GM23338 (cell line): Measurements from ENCODE around the gene WDR12.

Experiments
- CREB1 ChIP-seq: fragments of 250-450 bp; sonication (Bioruptor Pico); IDR thresholded peaks from 2 replicates; pipeline ENCODE4 v1.5.0; 2020; ENCODE audit warnings: low read depth, mild to moderate bottlenecking, moderate library complexity
- EZH2 ChIP-seq: fragments of 200-600 bp; sonication (generic); IDR thresholded peaks from one replicate; pipeline ENCODE4 v1.8.0; 2017; ENCODE audit warnings: antibody characterized with exemption, mild to moderate bottlenecking, low read depth; ENCODE audit not compliant: unreplicated experiment
- EZH2phosphoT487 ChIP-seq: fragments of 200-600 bp; sonication (generic); IDR thresholded peaks from one replicate; pipeline ENCODE4 v1.8.1; 2018; ENCODE audit warnings: antibody characterized with exemption; ENCODE audit not compliant: unreplicated experiment
- POLR2AphosphoS5 ChIP-seq: IDR thresholded peaks from 2 replicates; pipeline ENCODE4 v1.6.1; 2016; ENCODE audit warnings: antibody characterized with exemption, low read depth
- STAT1 ChIP-seq: IDR thresholded peaks from one replicate; pipeline ENCODE4 v1.6.1; 2016; ENCODE audit warnings: antibody characterized with exemption; ENCODE audit not compliant: unreplicated experiment
- TF ChIP-seq, protein P1 (sequence below), 2 experiments: fragments of 200-600 bp in 1 of 2; sonication (generic) in 1 of 2; conservative IDR thresholded peaks; 2 replicates each; pipeline versions ENCODE4 v1.5.1 to v1.6.1; 2016 to 2017; ENCODE audit warnings: antibody characterized with exemption in 2 of 2, low read depth in 2 of 2, mild to moderate bottlenecking in 2 of 2, moderate library complexity in 1 of 2
- TF ChIP-seq, protein P2 (sequence below): IDR thresholded peaks from one replicate; pipeline ENCODE4 v1.6.1; 2018; ENCODE audit warnings: antibody characterized with exemption; ENCODE audit not compliant: unreplicated experiment

DNA sequence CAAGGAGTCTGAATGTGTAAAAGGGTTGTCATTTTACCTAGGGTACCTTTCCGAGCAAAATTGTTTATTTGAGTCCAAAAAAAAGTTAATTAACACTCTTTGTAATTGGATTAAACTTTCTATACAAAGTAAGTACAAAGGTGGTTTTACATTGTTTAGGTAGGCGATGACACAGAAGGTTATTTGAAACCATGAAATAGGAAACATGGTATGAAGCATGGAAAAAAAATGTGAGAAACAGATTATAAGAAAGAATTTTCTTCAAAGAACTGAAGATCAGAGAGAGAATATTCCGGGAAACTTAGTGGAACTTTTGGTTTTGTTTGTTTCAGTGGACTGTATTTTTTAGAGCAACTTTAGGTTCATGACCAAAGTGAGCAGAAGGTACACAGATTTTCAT, 33.3 kb upstream of the WDR12 start:
- TF ChIP-seq POLR2AphosphoS5: no peak
- TF ChIP-seq, protein P1, sequence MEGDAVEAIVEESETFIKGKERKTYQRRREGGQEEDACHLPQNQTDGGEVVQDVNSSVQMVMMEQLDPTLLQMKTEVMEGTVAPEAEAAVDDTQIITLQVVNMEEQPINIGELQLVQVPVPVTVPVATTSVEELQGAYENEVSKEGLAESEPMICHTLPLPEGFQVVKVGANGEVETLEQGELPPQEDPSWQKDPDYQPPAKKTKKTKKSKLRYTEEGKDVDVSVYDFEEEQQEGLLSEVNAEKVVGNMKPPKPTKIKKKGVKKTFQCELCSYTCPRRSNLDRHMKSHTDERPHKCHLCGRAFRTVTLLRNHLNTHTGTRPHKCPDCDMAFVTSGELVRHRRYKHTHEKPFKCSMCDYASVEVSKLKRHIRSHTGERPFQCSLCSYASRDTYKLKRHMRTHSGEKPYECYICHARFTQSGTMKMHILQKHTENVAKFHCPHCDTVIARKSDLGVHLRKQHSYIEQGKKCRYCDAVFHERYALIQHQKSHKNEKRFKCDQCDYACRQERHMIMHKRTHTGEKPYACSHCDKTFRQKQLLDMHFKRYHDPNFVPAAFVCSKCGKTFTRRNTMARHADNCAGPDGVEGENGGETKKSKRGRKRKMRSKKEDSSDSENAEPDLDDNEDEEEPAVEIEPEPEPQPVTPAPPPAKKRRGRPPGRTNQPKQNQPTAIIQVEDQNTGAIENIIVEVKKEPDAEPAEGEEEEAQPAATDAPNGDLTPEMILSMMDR (conservative IDR thresholded peaks at IDR 0.05; ENCODE audit: low read depth in 2 of 2): no peak
- no peak for TF ChIP-seq EZH2
- TF ChIP-seq, protein P2, sequence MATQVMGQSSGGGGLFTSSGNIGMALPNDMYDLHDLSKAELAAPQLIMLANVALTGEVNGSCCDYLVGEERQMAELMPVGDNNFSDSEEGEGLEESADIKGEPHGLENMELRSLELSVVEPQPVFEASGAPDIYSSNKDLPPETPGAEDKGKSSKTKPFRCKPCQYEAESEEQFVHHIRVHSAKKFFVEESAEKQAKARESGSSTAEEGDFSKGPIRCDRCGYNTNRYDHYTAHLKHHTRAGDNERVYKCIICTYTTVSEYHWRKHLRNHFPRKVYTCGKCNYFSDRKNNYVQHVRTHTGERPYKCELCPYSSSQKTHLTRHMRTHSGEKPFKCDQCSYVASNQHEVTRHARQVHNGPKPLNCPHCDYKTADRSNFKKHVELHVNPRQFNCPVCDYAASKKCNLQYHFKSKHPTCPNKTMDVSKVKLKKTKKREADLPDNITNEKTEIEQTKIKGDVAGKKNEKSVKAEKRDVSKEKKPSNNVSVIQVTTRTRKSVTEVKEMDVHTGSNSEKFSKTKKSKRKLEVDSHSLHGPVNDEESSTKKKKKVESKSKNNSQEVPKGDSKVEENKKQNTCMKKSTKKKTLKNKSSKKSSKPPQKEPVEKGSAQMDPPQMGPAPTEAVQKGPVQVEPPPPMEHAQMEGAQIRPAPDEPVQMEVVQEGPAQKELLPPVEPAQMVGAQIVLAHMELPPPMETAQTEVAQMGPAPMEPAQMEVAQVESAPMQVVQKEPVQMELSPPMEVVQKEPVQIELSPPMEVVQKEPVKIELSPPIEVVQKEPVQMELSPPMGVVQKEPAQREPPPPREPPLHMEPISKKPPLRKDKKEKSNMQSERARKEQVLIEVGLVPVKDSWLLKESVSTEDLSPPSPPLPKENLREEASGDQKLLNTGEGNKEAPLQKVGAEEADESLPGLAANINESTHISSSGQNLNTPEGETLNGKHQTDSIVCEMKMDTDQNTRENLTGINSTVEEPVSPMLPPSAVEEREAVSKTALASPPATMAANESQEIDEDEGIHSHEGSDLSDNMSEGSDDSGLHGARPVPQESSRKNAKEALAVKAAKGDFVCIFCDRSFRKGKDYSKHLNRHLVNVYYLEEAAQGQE: no peak
- TF ChIP-seq EZH2phosphoT487: no peak
- TF ChIP-seq STAT1: no peak
- TF ChIP-seq CREB1 (CRISPR knock-in tag): no peak
